T-helper 9 cell (primary cell): ENCODE measurements around the gene SSC5D.
A peak's percentile ranks its signal among the peaks of the same experiment; 100 is the strongest.

Experiments used
- DNase-seq: peaks from one replicate; pipeline ENCODE4 v3.0.0-alpha.2; 2020

The SSC5D gene

DNA sequence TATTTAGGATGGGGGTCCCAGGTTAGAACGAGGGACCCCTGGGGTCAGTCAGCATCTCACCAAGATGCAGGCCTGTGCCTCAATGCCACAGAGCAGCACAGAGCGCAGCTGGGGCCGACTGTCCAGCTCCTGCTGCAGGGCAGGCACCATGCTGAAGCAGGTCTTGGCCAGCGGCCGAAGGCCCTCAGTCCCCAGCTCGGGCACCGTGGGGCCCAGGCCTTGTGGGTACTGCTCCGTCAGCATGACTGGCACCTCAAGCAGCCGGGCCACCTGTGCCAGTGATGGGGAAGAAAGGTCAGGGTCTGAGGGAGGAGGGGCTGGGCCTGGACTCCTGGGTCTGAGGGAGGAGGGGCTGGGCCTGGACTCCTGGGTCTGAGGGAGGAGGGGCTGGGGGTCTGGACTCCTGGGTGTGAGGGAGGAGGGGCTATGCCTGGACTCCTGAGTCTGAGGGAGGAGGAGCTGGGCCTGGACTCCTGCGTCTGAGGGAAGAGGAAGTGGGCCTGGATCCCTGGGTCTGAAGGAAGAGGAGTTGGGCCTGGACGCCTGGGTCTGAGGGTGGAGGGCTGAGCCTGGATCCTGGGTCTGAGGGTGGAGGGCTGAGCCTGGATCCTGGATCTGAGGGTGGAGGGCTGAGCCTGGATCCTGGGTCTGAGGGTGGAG is 32.5 kb upstream of the SSC5D start:
- no peak for DNase-seq

DNA sequence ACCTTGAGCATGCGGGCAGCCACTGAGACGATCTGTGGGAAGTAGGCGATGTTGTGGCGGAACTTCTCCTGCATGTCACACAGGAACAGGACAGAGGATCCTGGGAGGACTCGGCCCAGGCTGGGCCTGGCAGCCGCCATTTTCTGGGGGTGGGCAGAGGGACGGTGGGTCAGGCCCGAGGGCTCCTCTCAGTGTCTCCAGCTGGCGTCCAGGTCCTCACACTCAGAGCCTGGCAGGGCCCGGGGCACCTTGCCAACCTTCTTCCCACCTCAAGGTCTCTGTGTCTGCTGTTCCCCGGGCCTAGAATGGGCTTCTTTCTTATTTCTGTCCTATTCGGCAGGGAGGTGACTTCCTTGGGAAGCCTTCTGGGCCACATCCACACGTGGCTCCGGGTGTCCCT is 31.9 kb upstream of the SSC5D start:
- no peak for DNase-seq

DNA sequence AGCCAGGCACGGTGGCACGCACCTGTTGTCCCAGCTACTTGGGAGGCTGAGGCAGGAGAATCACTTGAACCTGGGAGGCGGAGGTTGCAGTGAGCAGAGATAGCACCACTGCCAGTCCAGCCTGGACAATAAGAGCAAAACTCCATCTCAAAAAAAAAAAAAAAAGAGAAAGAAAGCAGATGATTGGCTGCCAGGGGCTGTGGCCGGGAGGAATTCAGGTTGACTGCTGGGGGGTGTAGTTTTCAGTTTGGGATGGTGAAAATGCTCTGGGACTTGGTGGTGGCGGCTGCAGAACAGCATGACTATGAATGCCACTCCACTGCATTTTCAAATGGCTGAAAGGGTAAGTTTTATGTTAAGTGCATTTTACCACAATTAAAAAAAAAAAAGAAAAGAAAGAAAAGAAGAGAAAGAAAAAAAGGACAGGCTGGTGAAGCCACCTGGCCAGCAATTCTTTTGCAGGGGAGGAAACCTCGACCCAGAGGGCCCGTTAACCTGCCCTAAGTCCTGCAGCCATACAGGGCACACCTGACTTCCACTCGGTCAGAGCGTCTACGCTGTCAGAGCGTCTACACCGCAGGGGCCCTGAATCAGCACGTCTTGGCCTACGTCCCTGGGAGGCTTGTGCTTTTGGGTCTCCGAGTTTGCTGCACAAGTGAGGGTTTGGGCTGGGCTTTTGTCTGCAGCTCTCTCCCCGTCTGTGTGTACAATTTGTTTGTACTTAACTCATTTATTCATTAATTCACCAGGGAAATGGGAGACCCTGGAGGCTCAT is 30.4 kb upstream of the SSC5D start:
- no peak for DNase-seq

DNA sequence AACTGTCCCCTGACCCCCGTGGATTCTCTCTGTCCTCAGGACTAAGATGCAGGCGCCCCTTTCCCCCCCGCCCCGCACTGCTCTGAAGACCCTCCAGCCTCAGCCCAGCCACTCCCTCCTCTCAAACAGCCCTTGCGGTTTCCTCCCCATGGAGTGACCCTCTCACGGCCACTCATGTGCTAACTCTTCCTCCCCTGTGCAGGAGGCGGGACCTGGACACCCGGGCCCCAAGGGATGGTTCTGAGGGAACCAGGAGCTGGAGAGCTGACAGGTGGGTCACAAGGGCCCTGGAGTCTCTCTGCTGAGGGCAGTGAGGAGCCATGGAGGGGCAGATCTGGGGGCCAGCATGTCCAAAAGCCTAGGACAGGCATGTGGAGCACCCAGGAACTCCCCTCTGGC is 28.7 kb upstream of the SSC5D start:
- DNase-seq, result no peak

DNA sequence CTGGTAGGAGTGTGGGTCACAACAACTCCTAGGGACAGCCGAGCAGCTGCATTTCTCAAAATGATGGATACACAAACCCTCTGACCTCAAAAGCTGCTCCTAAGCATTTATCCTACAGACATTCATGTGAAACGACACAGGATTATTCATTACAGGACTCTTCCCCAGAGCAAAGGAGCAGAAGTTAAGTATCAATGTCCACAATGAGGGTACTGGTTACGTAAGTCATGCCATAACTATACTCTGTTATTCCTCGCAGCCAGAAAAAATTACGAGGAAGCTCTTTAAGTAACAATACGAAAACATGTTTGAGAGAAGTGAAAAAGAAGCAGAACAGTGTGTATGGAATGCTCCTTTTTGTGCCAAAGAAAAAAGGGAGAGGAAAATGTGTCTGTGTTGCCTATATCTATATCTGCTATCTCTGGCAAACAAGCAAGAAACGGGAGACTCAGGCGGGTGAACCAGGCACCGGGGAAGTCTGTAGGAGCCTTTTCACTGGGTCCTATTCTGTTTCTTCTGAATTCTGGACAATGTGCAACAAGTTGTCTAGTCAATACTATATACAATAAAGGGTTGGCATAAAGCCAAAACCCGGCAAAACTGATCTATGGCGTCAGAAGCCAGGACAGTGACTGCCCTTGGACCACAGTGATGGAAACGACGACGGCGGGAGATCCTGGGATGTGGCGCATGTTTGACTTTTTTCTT is 28.1 kb upstream of the SSC5D start:
- no peak for DNase-seq

DNA sequence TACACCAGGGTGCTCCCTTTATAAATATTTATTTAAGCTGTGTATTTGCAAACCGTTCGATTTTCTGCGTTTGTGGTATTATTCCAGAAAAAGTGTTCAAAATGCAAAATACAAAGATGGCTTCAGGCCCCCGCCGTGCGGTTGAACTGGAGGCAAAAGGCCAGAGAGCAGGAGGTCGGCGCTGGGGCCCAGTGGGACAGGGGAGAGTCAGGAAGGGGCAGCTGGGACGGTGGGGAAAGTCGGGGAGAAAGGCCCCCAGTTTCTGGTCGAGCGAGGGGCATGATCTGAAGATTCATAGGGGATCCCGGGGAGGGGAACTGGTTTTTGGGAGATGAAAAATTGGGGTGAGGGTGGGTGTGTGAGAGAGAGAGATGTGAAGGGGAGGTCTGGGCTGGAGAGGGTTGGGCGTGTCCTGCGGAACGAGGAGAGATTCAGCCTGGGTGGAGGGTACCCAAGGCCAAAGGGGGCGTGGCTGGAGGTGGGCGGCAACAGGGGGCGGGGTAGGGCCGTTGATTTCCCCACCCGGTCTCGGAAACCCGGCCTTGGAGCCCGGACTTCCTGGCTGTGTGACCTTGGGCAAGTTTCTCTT is 27.5 kb upstream of the SSC5D start:
- DNase-seq, result no peak

DNA sequence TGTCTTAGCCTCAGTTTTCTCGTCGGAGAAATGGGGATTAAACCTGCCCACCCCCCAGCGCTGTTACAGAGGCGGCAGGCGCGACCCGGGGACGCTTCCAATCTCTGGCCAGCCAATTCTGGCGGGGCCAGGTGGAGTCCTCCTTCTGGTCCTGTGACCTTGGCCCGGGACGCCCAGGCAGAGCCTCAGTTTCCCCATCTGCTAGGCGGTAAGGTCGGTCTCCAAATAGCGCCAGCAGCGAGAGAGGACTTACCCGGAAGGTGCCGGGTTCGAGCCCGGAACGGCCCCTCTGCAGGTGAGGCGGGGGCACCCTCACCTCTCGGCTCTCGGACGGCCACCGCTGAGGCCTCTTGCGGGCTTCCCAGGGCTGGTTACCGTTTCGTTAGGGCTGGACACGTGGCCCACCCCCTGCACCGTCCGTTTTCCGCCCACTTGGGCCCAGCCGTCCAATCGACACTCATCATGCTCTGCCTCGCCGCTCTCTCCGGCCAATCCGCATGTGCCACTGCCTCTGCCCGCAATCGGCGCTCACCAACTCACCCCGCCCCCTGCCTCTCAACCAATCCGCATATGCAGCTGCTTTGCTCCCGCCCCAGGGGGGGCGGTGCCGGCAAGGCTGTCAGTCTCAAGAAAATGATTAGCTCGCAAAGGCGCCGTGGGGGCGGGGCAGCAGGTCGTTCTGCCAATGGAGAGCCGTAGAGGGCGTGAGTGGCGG is 26.8 kb upstream of the SSC5D start, which contains the start of gene ISOC2:
ISOC2 (minus strand) TSS at position 384 of the 715 bp plus-strand sequence. CDS start 5,156 bp downstream, outside the sequence.
- DNase-seq, result peak; percentile 100

DNA sequence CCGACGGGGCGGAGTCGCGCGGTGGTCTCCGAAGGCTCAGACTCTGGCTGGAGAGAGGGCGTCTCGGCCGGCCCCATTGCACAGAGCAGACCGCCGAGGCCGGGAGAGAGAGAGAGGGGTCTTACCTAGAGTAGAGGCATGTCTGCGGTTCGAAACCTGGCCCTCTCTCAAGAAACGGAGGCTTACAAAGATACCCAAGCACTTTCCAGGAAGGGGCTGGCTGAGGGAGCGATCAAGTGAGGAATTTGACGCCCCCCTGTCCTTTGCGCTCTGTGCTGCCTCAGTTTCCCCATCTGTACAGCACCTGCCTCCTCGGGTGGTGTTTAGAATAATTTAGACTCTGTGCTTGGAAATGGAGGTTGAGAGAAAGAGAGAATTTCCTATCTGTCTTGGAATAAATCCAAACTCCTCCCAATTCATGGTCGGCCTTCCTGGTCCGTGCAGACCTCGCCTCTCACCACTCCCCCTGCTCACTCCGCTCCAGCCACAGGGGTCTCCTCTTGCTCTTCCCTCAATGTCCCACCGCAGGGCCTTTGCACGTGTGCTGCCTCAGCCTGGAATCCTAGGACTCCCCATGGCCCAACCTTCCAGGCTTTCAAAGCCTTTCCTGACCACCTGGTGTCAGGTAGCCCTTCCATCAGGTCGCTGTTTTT is 26.1 kb upstream of the SSC5D start:
- DNase-seq, result no peak

DNA sequence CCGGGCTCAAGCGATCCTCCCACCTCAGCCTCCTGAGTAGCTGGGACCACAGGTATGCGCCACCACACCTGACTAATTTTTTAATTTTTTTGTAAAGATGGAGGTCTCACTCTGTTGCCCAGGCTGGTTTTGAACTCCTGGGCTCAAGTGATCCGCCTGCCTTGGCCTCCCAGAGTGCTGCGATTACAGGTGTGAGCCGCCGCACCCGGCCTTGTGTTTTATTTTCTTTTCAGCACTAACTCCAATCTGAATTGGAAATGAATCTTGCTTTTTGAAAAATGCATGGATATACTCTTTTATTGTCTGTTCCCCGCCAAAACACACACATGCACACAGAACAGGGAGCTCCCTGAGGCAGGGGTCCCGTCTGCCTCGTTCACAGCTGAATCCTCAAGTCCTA is 25.5 kb upstream of the SSC5D start:
- no peak for DNase-seq

DNA sequence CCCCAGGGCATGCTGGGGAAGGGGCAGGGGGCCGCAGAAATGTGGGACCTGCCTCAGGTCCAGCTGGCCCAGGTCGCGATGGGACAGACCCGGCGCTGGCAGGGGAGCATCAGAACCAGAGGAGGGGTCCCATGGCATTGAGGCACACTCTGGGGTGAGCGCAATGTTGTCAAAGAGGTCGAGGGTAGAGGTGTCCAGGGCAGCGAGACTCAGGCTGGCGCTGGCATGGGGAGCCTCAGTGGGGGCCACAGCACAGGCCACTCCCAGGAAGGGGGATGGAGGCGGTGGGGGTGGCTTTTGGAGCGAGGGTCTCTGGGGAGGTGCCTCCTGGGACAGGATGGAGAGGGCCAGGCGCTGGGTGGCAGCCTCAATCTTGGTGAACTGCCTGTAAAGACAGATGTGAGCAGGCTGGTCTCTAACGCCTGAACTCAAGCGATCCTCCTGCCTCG is 24.6 kb upstream of the SSC5D start:
- no peak for DNase-seq

DNA sequence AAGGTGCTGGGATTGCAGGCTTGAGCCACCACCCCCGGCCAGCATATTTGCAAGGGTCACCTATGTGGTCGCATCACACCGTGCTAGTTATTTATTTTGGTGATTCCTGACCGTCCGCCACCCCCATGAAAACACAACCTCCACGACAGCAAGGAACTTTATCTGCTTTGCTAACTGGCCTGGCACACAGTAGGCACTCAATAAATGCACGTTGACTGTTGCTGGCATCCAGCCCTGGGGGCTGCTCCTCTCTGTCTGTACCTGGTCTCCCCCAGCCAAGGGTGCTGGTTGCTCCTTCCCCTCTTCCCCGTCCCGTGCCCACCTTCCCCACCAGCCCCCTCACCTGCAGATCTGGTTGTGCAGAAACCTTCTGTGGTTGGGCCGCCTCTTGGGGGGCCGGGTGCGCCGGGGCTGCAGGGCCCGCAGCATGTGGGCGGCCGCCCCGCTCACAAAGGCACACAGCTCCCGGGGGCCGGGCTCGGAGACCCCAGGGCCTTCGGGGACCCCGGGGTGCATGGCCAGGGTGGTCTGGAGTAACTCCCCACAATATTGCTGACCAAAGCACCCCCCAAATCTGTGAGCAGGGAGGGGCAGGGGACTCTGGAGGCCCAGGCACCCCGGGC is 24.1 kb upstream of the SSC5D start:
- DNase-seq, result no peak

DNA sequence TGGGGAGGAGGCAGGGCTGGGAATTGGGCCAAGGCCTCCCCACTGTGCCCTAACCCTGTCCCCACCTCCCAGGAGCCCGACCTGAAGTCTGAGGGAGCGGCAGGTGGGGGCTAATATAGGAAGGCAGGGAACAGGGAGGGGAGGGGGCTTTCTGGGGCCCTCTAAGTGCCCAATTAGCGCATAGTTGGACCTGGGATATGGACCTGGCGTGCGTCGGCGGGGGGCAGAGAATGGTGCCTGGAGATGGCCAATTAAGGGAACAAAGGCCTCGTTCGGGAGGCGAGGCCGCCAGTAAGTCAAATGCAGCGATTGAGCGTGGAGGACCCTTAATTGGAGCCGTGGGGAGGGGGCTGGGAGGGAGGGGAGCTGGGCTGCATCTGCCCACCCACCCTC is 23.6 kb upstream of the SSC5D start, which contains the start of gene C19orf85:
C19orf85 (minus strand) TSS at position 90 of the 393 bp plus-strand sequence. CDS start 197 bp downstream, outside the sequence.
- no peak for DNase-seq

DNA sequence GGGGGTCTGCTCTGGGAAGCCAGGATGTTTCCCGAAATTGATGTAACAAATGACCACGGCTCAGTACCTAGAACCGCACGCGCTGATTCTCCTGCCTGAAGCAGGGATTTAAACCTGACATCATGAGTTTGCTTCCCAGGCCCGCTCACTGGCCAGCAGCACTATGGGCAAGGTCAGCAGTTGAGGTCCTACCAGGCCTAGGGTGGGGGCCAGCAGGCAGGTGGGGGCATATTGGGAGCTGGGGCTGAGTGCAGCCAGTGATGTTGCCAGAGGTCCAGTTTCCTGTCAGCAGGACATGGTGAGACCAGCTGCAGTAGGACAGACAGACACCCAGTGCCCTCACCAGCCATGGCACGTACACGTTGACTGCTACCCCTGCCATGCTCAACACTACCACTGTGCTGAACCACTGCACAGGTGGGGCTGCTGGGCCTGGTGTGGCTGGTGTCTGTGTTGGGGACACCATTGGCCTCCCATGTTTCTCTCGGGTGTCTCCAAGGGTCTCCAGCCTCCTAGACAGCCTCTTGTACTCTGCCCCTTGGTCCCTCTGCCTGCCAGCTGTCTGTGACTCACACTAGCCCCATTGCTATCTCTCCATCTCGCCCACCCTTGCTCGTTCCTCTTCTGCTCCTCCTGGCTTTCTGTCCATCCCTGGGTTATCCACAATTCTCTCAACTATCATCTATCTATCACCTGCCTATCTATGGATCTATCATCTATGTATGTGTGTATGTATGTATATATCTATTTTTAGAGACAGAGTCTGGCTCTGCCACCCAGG is 22.6 kb upstream of the SSC5D start:
- DNase-seq, result no peak

DNA sequence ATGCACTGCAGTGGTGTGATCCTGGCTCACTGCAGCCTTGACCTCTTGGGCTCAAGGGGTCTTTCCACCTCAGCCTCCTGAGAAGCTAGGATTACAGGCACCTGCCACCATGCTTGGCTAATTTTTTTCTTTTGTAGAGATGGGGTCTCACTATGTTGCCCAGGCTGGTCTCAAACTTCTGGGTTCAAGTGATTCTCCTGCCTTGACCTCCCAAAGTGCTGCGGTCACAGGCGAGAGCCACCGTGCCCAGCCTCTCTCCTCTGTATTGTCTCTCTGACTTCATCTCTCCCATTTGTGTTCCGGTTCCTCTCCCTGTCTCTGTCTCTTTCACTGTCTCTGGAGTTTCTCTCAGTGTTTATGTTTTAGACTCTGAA is 22.0 kb upstream of the SSC5D start:
- DNase-seq, result no peak

DNA sequence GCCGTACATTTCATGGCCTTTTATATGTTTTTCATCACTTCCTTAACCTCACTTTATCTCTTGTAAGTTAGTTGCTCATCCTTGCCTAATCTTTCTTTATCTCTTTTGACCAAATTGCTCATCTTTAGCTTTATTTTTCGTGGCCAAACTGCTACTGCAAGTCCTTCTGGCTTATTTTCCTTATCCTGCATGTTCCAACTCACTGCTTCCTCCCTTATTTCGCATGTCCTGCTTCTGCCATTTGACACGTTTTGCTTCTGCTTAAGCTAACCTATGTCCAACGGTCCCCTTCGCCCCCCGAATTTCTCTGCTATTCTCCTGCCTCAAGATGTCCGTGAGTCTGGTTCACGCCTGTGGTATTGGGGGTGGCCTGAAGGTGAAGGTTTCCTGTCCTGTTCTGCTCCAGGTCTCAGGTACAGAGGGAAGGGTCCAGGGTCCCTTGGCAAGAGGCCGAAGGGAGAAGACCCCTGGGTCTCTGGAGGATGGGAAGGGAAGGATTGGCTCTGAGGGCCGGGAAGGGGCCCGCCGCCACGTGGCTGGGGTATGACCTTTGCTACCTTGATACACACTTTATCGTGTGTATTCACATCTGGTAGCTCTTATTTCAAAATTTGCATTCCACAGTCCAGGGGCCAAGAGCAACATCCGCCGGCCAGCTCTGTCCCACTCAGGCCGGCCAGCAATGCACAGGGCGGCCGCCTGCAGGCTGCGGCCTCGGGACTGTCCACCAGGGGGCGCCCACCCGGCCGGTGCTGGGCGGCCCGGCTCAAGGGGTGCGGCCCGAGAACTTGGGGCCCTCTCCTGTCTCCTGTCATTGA is 20.8 kb upstream of the SSC5D start:
- DNase-seq, result peak; percentile 77

DNA sequence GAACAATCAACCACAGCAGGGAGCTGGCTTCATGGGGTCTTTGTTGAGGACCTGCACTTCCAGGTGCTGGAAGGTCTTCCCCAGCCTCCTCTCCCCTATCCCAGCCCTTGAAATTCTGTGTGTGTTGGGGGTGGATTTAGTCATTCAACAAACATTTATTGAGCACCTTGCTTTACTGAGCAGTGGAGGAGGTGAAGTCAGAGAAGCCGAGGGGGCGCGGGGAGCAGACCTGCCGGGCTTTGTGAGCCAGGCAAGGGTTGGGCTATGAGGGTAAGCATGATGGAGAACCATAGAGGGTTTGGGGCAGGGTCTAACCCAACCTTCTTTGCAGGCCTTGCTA is 20.2 kb upstream of the SSC5D start:
- DNase-seq, result no peak

DNA sequence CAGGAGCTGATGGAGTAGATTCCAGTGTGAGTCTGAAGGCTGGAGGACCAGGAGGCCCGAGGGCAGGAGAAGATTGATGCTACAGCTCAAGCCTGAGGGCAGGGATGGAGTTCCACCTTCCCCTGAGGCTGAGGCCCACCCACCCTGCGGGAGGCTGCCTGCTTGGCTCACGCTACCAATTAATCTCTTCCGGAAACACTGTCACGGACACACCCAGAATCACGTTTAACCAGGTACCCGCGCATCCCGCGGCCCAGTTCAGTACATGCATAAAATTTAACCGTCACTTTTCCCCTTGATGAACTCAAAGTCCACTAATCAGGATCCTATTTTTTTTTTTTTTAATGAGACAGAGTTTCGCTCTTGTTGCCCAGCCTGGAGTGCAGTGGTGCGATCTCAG is 17.0 kb upstream of the SSC5D start:
- DNase-seq, result no peak

DNA sequence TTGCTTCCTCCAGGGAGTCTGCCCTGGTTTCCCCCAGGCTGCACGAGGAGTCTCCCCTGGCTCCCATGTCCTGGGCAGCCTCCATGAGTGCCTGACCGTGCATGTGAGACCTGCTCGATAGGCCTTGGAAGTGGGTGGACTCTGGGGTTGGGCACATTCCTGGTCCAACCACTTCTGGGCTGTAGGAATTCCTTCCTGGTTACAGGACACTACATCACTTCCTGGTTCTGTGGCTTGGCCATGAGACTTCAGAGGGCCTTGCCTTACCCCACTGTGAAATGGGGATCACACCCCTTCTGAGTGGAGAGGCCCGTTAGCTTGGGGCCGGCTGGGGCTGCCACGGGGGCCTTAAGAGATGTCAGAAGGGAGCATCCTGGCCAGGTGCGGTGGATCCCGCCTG is 15.8 kb upstream of the SSC5D start:
- no peak for DNase-seq

DNA sequence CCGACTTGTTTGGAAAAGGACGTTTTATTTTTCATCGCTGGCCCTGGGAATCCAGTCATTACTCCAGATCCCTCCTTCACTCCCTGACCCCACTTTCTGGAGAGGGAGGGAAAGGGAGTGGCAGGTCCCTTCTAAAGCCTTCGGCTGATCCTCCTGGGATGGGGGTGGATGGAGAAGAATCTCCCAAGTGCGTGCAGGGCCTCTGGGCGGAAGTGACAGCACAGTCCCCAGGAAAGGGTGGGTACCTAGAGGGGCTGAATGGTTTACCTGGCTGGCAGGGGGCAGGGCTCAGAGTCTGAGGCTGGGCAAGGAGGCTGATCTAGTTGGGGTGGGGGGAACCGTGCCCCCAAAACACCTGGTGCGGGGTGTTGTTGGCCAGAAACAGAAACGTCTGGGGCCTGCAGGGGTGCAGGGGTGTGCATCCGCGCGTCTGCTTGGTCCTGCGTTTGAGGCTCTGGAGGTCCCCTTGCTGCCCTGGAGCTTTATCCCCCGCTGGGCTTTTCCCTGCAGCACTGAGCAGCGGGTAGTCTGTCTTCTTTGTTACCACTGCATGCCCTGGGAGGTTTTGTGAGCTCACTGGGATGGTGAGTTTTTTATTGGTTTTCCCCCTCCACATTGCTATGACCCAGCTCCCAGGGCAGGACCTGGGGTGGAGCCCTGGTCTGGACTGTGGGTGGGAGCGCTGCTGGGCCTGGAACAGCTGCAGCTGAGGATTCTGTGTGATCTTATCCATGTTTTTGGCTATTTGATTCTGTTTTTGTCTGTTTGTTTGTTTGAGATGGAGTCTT is 14.8 kb upstream of the SSC5D start:
- DNase-seq, result no peak
